GM21515 (cell line): ENCODE results near the gene DHX29.

Experiments used
- ATAC-seq: cut with Tn5 transposase; IDR thresholded peaks from one replicate; pipeline ENCODE4 v1.9.1; 2021; ENCODE audit not compliant: unreplicated experiment

Gene DHX29

GRCh38 chr5:55234121-55234700 is 73.3 kb downstream of the DHX29 start:
- no peak for ATAC-seq

GRCh38 chr5:55232985-55233928 is 74.2 kb downstream of the DHX29 start, which contains the start of gene CCNO:
CCNO (minus strand) TSS chr5:55233608; CDS start chr5:55233523, 85 bp downstream.
- peak; percentile 67 for ATAC-seq

- ATAC-seq = no peak
These were observed 75.1 kb downstream of the DHX29 start for GRCh38 chr5:55232271-55232984.

GRCh38 chr5:55231919-55232270 is 75.6 kb downstream of the DHX29 start:
- no peak for ATAC-seq

- no peak for ATAC-seq
These were observed 76.2 kb downstream of the DHX29 start for GRCh38 chr5:55231029-55231918.

GRCh38 chr5:55230086-55230629 is 77.3 kb downstream of the DHX29 start:
- no peak for ATAC-seq

GRCh38 chr5:55227664-55228430 is 79.6 kb downstream of the DHX29 start:
- no peak for ATAC-seq

- no peak for ATAC-seq
These were observed 80.4 kb downstream of the DHX29 start, which contains the start of gene MCIDAS for GRCh38 chr5:55226934-55227663. MCIDAS (minus strand) TSS chr5:55227315; CDS start chr5:55227138, 177 bp downstream.

- no peak for ATAC-seq
These were observed 81.2 kb downstream of the DHX29 start for GRCh38 chr5:55226027-55226933.

- no peak for ATAC-seq
These were observed 82.1 kb downstream of the DHX29 start for GRCh38 chr5:55225346-55225745.

- no peak for ATAC-seq
These were observed 83.7 kb downstream of the DHX29 start for GRCh38 chr5:55223812-55224240.

- ATAC-seq = no peak
These were observed 84.3 kb downstream of the DHX29 start for GRCh38 chr5:55222985-55223811.

- no peak for ATAC-seq
These were observed 85.2 kb downstream of the DHX29 start for GRCh38 chr5:55222092-55222984.

GRCh38 chr5:55220433-55221185 is 86.9 kb downstream of the DHX29 start:
- no peak for ATAC-seq

GRCh38 chr5:55219770-55220169 is 87.7 kb downstream of the DHX29 start:
- ATAC-seq = no peak
